ENCODE data around the gene NUCB2.
"Not testable (repeated sequence)": the region's sequence is repeated elsewhere in the genome, so short reads cannot be mapped to it uniquely, and the experiment has no call there.

The NUCB2 gene

GRCh38 chr11:17276236-17277023 is at the start of gene NUCB2:
Gene NUCB2, plus strand, starts transcription at chr11:17276739. Its CDS starts 18,585 bp downstream, at chr11:17295324.
- DNase-seq (ENCODE audit: low read depth): peak; percentile 97

- not testable (repeated sequence) for DNase-seq (ENCODE audit: low read depth)
Observed at GRCh38 chr11:17228186-17228925, 48.2 kb upstream of the NUCB2 start.

GRCh38 chr11:17229481-17230152 is 46.9 kb upstream of the NUCB2 start:
- no peak for DNase-seq (ENCODE audit: low read depth)

GRCh38 chr11:17230867-17231851 is 45.4 kb upstream of the NUCB2 start:
- no peak for DNase-seq (ENCODE audit: low read depth)

GRCh38 chr11:17233101-17233500 is 43.4 kb upstream of the NUCB2 start:
- no peak for DNase-seq (ENCODE audit: low read depth)

GRCh38 chr11:17238377-17238776 is 38.2 kb upstream of the NUCB2 start:
- DNase-seq (ENCODE audit: low read depth): no peak

- not testable (repeated sequence) for DNase-seq (ENCODE audit: low read depth)
Observed at GRCh38 chr11:17239927-17240326, 36.6 kb upstream of the NUCB2 start.

GRCh38 chr11:17240780-17241179 is 35.8 kb upstream of the NUCB2 start:
- DNase-seq (ENCODE audit: low read depth): no peak

GRCh38 chr11:17242954-17243353 is 33.6 kb upstream of the NUCB2 start:
- not testable (repeated sequence) for DNase-seq (ENCODE audit: low read depth)

GRCh38 chr11:17244046-17244445 is 32.5 kb upstream of the NUCB2 start:
- DNase-seq (ENCODE audit: low read depth): no peak

GRCh38 chr11:17250561-17251350 is 25.8 kb upstream of the NUCB2 start:
- peak; percentile 27 for DNase-seq (ENCODE audit: low read depth)

- DNase-seq (ENCODE audit: low read depth): no peak
Observed at GRCh38 chr11:17252704-17253103, 23.8 kb upstream of the NUCB2 start.

GRCh38 chr11:17256512-17256911 is 20.0 kb upstream of the NUCB2 start:
- peak; percentile 98 for DNase-seq (ENCODE audit: low read depth)

GRCh38 chr11:17257196-17257595 is 19.3 kb upstream of the NUCB2 start:
- DNase-seq (ENCODE audit: low read depth): peak; percentile 69

- no peak for DNase-seq (ENCODE audit: low read depth)
Observed at GRCh38 chr11:17258670-17259069, 17.9 kb upstream of the NUCB2 start.

- DNase-seq (ENCODE audit: low read depth): no peak
Observed at GRCh38 chr11:17259519-17259918, 17.0 kb upstream of the NUCB2 start.

- DNase-seq (ENCODE audit: low read depth): no peak
Observed at GRCh38 chr11:17260020-17260419, 16.5 kb upstream of the NUCB2 start.

- peak; percentile 56 for DNase-seq (ENCODE audit: low read depth)
Observed at GRCh38 chr11:17263769-17264168, 12.8 kb upstream of the NUCB2 start.

- no peak for DNase-seq (ENCODE audit: low read depth)
Observed at GRCh38 chr11:17266781-17267180, 9.8 kb upstream of the NUCB2 start.

- peak; percentile 89 for DNase-seq (ENCODE audit: low read depth)
Observed at GRCh38 chr11:17267576-17267975, 9.0 kb upstream of the NUCB2 start.

- not testable (repeated sequence) for DNase-seq (ENCODE audit: low read depth)
Observed at GRCh38 chr11:17268500-17268899, 8.0 kb upstream of the NUCB2 start.
